ENCODE data around the gene FUNDC1.

DNA sequence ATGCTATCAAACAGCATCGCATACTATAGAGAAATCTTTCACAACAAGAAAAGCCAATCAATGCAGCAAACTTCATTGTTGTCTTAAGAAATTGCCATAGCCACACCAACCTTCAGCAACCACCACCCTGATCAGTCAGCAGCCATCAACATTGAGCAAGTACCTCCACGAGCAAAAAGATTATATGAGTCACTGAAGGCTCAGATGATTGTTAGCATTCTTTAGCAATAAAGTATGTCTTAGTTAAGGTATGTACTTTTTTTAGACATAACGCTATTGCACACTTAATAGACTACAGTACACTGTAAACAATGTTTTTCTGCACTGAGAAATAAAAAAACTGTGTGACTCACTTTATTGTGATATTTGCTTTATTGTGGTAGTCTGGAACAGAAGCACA lies 37.8 kb upstream of the FUNDC1 start:
- TF ChIP-seq, protein P1, sequence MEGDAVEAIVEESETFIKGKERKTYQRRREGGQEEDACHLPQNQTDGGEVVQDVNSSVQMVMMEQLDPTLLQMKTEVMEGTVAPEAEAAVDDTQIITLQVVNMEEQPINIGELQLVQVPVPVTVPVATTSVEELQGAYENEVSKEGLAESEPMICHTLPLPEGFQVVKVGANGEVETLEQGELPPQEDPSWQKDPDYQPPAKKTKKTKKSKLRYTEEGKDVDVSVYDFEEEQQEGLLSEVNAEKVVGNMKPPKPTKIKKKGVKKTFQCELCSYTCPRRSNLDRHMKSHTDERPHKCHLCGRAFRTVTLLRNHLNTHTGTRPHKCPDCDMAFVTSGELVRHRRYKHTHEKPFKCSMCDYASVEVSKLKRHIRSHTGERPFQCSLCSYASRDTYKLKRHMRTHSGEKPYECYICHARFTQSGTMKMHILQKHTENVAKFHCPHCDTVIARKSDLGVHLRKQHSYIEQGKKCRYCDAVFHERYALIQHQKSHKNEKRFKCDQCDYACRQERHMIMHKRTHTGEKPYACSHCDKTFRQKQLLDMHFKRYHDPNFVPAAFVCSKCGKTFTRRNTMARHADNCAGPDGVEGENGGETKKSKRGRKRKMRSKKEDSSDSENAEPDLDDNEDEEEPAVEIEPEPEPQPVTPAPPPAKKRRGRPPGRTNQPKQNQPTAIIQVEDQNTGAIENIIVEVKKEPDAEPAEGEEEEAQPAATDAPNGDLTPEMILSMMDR (IDR thresholded peaks at IDR 0.05; ENCODE audit: insufficient read depth, low read length, poor library complexity, severe bottlenecking), result no peak
- no peak for TF ChIP-seq EZH2phosphoT487 (conservative IDR thresholded peaks at IDR 0.05; ENCODE audit: low read length)
